GM18951 (cell line): ENCODE measurements around the gene IDH1.

Source experiments
- POLR2A ChIP-seq: IDR thresholded peaks from 4 replicates; pipeline ENCODE4 v1.6.1; 2011; ENCODE audit warnings: mild to moderate bottlenecking; ENCODE audit not compliant: insufficient read length, insufficient read depth; ENCODE audit errors: extremely low read depth
- in situ Hi-C: fragments of 300-500 bp; cut with MboI; formaldehyde crosslinking; loops from one replicate; pipeline ENCODE4 v1.12.0; 2022; ENCODE audit warnings: low sequenced_read_pairs, mixed read lengths, inconsistent platforms; ENCODE audit not compliant: unreplicated experiment

The IDH1 gene

DNA sequence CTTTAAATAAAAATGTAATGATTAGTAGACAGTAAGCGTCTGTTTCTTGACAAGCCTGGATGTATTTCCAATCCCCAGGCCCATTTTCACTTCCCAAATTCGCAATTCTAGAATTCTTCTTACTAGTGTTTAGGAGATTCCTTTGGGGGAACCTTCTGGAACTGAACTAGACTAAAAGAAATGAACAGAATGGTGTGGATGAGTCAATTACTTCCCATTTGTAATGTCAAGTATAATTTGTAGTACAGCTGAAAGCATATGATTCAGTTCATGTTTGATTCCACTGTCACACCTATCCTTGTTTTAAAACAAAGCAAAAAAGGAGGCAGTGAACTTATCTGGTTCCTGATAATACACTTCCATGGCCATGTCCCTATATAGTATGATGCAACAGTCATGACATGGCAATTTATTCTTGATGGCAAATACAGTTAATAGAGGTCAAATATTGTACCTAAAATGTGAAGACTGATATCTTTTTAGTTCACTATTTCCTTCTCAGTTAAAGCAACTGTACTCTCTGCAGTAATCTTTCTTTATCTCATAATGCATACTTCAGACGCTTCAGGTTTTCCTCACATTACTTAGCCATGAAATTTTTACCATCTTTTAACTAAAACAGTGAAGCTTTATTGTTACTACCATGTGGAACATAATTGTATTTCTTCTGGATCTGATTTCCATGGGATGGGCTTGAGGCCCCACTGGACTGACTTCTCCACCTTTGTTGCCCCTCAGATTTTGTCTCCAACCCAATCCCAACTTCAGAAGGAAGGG lies 2.0 kb downstream of the IDH1 start:
- no peak for TF ChIP-seq POLR2A
- in situ Hi-C loops, result no loop called here

DNA sequence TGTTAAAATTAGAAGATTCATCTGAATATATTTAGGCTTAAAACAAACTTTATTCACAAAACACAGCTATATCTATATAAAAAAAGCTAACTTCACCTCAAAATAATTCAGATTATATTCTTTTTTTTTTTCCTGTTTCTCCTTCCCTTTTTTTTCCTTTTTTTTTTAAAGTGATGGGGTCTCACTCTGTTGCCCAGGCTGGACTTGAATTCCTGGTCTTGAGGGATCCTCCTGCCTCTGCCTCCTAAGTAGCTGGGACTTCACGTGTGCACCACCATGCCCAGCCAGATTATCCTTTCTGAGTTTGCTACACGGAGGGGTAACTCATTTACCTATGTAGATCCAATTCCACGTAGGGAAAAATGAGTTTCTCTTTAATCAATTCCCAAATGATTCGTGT lies 3.8 kb downstream of the IDH1 start:
- in situ Hi-C loops, result no loop called here
- no peak for TF ChIP-seq POLR2A

DNA sequence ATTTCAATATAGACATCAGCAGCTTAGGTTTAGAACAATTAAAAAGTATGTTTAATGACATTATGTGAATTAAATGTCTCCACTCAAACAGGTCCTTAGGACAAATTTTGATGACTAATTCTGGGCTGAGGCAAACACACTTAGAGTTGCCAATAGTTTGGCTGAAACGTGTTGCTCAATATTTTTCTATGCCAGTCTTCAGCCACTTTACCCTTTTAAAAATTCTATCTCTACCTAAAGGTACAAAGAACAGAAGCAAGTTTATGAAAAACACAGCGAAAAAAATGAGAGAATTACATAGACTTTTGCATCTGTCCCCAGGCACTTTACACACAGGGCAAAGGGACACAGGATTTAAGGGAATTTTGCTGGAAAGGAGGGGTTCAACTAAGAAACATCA lies 4.5 kb downstream of the IDH1 start:
- in situ Hi-C loops, result no loop called here
- no peak for TF ChIP-seq POLR2A

DNA sequence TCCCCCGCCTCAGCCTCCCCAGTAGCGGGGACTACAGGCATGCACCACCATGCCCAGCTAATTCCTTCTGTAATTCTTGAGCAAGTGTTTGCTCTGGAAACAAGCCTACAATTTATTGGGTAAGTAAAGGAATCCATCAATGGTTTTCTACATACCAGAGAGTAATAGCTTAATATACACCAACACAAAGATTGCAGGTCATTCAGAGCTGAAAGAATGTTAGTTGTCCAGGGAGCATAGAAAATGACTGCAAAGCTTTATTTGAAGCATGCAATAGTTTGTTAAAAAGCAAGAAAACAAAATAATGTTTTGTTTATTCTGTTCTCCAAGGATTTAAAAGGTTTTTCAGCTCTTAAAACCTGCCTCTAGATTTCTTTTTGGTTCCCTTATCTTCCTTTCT lies 5.6 kb downstream of the IDH1 start:
- TF ChIP-seq POLR2A, result no peak
- in situ Hi-C loops, result no loop called here

DNA sequence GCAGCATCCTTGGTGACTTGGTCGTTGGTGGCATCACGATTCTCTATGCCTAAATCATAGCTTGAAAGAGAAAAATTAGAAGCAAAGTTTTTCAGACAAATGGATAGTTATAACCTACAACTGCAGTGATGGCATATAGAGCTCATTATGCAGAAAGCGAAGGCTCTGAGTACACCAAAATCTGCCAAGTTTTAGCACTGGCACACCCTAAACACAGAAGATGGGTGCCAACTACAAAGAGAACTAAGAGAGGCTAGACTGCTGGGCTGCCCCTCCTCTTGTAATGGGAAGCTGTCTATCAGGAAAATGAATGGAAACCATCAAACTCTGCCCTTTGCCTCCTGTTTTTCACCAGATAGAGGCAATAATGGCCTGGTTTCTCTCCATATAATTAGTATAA lies 6.3 kb downstream of the IDH1 start:
- in situ Hi-C loops, result no loop called here
- TF ChIP-seq POLR2A, result no peak

DNA sequence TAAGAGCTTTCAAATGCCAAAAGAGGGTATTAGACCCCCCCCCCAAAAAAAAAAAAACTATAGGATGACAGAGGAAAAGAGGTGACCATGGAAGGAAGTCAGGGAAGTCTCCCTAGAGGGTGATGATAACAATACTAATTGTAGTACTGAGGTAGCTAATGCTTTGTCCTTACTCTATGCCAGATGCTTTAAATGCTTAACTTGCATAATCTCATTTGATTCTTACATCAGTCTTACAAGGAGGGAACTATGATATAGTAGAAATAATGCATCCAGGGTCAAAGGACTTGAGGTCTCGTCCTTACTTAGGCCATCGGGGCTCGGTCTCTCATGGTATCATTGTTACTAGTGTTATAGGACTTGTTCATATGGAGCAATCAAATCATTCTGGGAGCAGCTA lies 9.1 kb downstream of the IDH1 start:
- in situ Hi-C loops, result no loop called here
- no peak for TF ChIP-seq POLR2A

DNA sequence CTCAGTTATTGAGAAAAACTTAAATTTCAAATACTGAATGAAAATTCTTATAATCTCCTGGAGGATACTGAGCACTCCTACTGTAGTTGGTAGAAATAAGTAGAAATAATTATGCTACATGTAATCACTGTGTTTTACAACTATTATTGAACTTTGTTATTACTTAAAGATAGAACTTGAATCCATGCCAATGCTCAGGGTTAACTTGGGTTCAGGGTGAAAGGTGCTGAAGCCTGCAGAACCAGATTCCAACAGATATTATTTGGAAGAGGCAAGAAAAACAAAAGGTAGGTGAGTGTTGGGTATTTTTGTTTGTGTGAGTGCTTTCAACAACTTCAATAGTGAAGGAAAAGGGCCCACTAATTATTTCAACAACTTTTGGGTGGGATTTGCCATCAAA lies 10.4 kb downstream of the IDH1 start:
- in situ Hi-C loops, result no loop called here
- TF ChIP-seq POLR2A, result no peak

DNA sequence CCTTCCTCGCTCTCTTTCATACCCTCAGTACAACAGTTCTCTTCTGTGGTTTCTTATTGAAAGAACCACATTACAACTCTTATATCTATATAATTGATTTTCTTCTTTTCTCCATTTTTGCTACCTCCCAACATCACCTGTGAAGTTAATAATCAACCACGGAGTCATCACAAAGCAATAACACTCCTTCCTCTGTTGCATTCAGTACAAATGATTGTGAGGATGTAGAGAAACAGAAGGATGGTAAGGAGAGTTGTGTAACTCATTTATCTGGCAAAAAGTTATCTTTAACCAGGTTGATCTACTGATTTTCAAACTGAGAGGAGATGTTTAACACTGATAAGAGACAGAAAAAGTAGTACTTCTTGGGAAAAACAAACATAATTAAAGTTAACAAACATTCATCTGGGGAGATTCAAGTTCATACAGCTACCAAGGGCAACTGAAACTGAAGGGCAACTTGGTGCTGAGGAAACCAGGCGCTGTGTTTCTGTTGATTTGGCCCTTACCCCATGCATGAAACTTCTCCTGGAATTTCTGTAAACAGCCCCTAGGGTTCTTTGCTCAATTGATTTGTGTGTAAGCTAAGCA lies 14.2 kb downstream of the IDH1 start:
- no peak for TF ChIP-seq POLR2A

DNA sequence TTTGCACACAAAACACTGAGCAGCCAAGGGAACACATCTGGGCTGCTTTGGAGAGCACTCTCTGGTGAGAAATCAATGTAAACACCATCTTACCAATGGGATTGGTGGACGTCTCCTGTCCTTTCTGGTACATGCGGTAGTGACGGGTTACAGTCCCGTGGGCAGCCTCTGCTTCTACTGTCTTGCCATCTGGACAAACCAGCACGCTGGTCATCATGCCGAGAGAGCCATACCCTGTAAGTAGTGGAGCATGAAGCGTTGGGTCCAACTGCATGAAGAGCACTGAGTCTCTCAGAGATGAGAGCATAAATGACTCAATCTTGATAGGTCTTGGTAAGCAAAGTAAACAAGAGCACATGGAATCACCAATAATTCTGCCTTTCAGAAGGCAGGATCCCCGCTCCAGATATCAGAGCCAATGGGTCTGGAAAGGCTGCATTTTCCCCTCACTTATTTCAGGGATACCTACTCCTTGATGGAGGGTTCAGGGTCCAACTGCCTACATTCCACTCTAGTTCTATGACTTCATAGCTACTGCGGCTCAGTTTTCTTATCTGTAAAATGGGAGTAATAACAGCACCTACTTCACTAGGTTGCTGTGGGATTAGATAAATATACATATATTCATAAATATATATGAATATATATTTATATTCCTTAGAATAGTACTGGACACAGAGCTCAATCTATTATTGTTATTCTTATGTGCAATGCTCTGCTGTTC lies 14.9 kb downstream of the IDH1 start:
- in situ Hi-C loops, result no loop called here
- TF ChIP-seq POLR2A, result no peak

More for the DNA sequence above, 14.2 kb downstream of the IDH1 start:
- in situ Hi-C loops, result no loop called here

DNA sequence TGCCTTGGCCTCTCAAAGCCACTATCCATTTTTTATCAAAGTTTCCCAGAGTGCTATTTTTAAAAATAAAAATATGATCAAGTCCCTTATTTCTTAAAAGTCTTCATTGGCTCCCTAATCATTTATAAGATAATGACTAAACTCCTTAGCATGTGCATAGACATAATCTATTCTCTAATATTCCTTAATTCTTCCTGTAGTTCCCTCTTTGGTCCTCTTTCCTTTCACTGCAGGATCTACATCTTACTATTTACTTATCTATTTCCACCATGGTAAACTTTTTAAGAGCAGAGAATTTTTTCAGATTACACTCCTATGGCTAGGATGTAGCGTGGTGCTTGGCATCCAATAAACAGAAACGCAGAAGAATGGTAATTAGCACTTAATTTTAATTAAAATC lies 19.0 kb downstream of the IDH1 start:
- in situ Hi-C loops, result no loop called here
- no peak for TF ChIP-seq POLR2A

DNA sequence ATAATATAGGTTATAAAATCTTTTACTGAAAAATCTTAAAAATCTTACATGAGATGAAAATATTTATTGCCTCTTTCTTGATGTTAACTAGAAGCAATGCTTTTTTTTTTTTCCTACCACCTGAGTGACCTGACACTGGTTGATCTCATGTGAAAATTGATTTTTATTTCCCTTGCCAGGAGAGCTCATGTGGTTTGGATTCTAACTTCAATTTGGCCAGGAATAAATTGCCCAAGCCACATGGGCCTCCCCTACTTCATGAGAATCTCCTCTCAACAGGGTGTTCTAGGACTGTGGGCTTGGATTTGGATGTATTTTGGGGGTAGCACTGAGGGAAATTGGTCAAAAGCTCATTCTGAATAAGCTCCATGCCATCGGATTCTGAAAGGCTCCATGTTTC lies 20.1 kb downstream of the IDH1 start:
- in situ Hi-C loops, result no loop called here

DNA sequence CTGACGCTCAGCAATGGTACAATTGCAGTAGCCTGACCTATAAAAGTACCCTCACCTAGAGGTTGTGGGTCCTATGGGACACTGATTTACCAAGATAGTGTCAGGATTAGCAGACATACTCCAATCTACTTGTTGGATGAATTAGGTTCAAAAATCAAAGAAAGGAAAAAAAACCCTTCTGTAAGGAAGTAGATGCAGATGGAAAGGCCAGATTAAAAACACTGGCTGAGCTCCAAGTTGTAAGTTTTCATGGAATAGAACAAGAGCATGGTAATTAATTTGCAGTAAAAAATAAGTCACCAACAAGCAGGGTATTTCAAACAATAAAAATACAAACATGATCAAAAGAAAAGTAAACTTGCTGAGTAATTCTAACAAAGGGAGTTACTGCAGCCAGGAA lies 26.4 kb downstream of the IDH1 start:
- in situ Hi-C loops, result no loop called here
- no peak for TF ChIP-seq POLR2A

More for the DNA sequence above, 20.1 kb downstream of the IDH1 start:
- TF ChIP-seq POLR2A, result no peak

DNA sequence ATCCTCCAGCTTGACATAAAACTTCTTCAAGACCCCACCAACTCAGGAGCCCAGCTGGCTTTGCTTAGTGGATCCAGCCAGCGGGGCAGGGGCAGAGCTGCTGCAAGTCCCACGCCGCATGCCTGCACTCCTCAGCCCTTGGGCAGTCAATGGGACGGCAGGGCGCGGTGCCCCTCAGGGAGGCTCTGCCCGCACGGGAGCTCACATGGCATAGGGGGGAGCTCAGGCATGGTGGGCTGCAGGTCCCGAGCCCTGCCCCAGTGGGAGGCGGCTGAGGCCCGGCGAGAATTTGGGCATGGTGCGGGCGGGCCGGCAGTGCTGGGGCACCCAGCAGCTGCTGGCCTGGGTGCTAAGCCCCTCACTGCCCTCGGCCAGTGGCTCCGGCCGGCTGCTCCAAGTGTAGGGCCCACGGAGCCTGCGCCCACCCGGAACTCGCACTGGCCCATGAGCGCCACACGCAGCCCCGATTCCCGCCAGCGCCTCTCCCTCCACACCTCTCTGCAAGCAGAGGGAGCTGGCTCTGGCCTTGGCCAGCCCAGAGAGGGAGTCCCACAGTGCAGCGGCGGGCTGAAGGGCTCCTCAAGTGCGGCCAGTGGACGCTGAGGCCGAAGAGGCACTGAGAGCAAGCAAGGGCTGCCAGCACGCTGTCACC lies 27.2 kb downstream of the IDH1 start:
- in situ Hi-C loops, result no loop called here
- no peak for TF ChIP-seq POLR2A
